AG08396 (cell line): Measurements from ENCODE around the gene ZNF750.

Experiments used
- DNase-seq: peaks from one replicate; pipeline ENCODE4 v3.0.0; 2012; ENCODE audit warnings: low spot score, mixed read lengths

The ZNF750 gene

GRCh38 chr17:82835122-82835521 lies 4.7 kb downstream of the ZNF750 start:
- no peak for DNase-seq

GRCh38 chr17:82832881-82833475 lies 6.8 kb downstream of the ZNF750 start:
- DNase-seq, result no peak

GRCh38 chr17:82832411-82832810 lies 7.4 kb downstream of the ZNF750 start:
- DNase-seq, result no peak

- DNase-seq, result no peak
These were observed 8.0 kb downstream of the ZNF750 start for GRCh38 chr17:82831818-82832200.

GRCh38 chr17:82831041-82831817 lies 8.6 kb downstream of the ZNF750 start:
- DNase-seq, result no peak

GRCh38 chr17:82830249-82830661 lies 9.6 kb downstream of the ZNF750 start:
- DNase-seq, result peak; percentile 64

- DNase-seq, result no peak
These were observed 10.8 kb downstream of the ZNF750 start for GRCh38 chr17:82828875-82829487.

- no peak for DNase-seq
These were observed 12.9 kb downstream of the ZNF750 start for GRCh38 chr17:82826956-82827355.

GRCh38 chr17:82826211-82826610 lies 13.6 kb downstream of the ZNF750 start:
- DNase-seq, result no peak

- no peak for DNase-seq
These were observed 14.2 kb downstream of the ZNF750 start for GRCh38 chr17:82825540-82826124.

GRCh38 chr17:82823004-82823403 lies 16.8 kb downstream of the ZNF750 start:
- no peak for DNase-seq

GRCh38 chr17:82822281-82822680 lies 17.5 kb downstream of the ZNF750 start:
- no peak for DNase-seq

- DNase-seq, result no peak
These were observed 18.3 kb downstream of the ZNF750 start for GRCh38 chr17:82821554-82821953.

- DNase-seq, result no peak
These were observed 19.3 kb downstream of the ZNF750 start for GRCh38 chr17:82820278-82821251.

- DNase-seq, result no peak
These were observed 21.9 kb downstream of the ZNF750 start for GRCh38 chr17:82817947-82818346.

- no peak for DNase-seq
These were observed 23.5 kb downstream of the ZNF750 start for GRCh38 chr17:82816358-82816757.

- DNase-seq, result no peak
These were observed 24.0 kb downstream of the ZNF750 start for GRCh38 chr17:82815790-82816305.

- DNase-seq, result no peak
These were observed 24.5 kb downstream of the ZNF750 start for GRCh38 chr17:82815354-82815753.

GRCh38 chr17:82814834-82815233 lies 25.0 kb downstream of the ZNF750 start:
- DNase-seq, result no peak

- DNase-seq, result no peak
These were observed 26.3 kb downstream of the ZNF750 start for GRCh38 chr17:82813299-82814051.

- DNase-seq, result no peak
These were observed 27.2 kb downstream of the ZNF750 start for GRCh38 chr17:82812601-82813000.
